ENCODE data around the gene PTPRN2. TPM values are rescaled to one million over a fixed set of nuclear protein-coding genes. Genes with fewer than 3 reads are reported as not detected.

Gene PTPRN2
- total RNA-seq, 2 donors from 2014 or later, result 26.1 to 55.5 TPM

DNA sequence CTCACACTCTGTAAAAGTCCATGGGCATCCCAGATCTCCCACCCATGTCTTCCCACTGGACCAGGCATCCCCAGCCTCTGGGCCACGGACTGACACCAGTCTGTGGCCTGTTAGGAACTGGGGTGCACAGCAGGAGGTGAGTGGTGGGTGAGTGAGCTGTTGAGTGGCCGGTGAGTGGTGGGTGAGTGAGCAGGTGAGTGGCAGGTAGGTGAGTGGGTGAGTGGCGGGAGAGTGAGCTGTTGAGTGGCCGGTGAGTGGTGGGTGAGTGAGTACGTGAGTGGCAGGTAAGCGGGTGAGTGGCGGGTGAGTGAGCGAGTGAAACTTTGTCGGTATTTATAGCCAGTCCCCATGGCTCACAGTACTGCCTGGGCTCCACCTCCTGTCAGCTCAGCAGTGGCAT lies 779.6 kb downstream of the PTPRN2 start:
- Histone ChIP-seq H3K9me3 (no peaks in the 10 kb centered on the region), H3K4me1 (replicated peaks) (no peaks in the 10 kb centered on the region), H3K27me3 (replicated peaks; ENCODE audit: insufficient read depth) (no peaks in the 10 kb centered on the region), H3K4me3 (no peak overlapping the region), H3K27ac (no peak overlapping the region), H3K36me3 (no peaks in the 10 kb centered on the region)
- no peak for DNase-seq (ENCODE audit: low spot score)
- TF ChIP-seq POLR2A (IDR thresholded peaks at IDR 0.05) (no peak), POLR2AphosphoS5 (IDR thresholded peaks at IDR 0.05) (no peak)
- TF ChIP-seq, protein P1, sequence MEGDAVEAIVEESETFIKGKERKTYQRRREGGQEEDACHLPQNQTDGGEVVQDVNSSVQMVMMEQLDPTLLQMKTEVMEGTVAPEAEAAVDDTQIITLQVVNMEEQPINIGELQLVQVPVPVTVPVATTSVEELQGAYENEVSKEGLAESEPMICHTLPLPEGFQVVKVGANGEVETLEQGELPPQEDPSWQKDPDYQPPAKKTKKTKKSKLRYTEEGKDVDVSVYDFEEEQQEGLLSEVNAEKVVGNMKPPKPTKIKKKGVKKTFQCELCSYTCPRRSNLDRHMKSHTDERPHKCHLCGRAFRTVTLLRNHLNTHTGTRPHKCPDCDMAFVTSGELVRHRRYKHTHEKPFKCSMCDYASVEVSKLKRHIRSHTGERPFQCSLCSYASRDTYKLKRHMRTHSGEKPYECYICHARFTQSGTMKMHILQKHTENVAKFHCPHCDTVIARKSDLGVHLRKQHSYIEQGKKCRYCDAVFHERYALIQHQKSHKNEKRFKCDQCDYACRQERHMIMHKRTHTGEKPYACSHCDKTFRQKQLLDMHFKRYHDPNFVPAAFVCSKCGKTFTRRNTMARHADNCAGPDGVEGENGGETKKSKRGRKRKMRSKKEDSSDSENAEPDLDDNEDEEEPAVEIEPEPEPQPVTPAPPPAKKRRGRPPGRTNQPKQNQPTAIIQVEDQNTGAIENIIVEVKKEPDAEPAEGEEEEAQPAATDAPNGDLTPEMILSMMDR (IDR thresholded peaks at IDR 0.05), result no peak
- intact Hi-C loops (cut with DNase I), result no loop called here
- WGBS, result 97% methylated on average over 9 of the region's 9 CpGs

DNA sequence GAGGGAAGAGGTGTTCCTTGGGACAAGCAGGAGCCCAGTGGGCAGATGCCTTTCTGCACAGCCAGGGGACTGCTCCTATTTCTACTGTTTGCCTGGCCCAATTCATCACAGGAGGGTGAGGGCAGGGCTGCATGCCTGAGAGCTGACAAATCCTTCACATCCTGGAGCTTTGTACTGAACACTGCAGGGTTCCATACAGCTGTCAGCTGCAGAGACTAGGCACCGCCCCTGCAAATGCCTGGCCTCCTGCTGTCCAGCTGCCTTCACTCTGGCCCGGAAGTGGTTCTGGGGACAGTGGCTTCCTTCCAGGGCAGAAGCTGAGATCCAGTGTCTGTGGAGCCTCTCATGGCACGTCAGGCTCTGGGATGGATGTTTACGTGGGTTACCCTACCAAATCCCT lies 780.1 kb downstream of the PTPRN2 start:
- no peak for DNase-seq (ENCODE audit: low spot score)
- intact Hi-C loops (cut with DNase I), result no loop called here
- H3K27me3 ChIP-seq (replicated peaks; ENCODE audit: insufficient read depth), result no peaks in the 10 kb centered on the region
- H3K4me1 ChIP-seq (replicated peaks), result no peaks in the 10 kb centered on the region
- H3K36me3 ChIP-seq, result no peaks in the 10 kb centered on the region
- WGBS, result 76% methylated on average over 4 of the region's 4 CpGs
- TF ChIP-seq POLR2AphosphoS5 (IDR thresholded peaks at IDR 0.05) (no peak), POLR2A (IDR thresholded peaks at IDR 0.05) (no peak)
- TF ChIP-seq, protein P1 (IDR thresholded peaks at IDR 0.05), result no peak
- H3K4me3 ChIP-seq, result no peak overlapping the region
- no peaks in the 10 kb centered on the region for H3K9me3 ChIP-seq
- H3K27ac ChIP-seq, result no peak overlapping the region

DNA sequence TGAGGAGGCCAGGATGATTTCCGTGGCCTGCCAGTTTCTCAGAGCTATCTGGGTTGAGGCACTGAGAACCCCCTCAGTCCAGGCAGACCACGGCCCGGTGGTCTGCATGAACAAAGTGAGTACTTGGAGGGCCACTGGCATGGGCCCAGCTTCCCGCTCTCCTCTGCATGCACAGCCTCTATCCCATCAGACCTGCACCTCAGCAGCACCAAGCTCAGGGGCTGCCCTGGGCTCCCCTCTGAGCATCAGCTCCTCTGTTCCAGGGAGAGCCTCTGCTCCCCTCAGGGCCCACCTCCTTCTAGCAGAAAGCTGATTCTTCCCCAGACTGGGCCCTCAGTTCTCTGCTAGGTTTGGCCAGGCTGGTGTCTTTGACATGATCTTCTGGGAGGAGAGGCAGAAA lies 780.9 kb downstream of the PTPRN2 start:
- TF ChIP-seq, protein P1 (IDR thresholded peaks at IDR 0.05), result no peak
- TF ChIP-seq POLR2AphosphoS5 (IDR thresholded peaks at IDR 0.05) (no peak), POLR2A (IDR thresholded peaks at IDR 0.05) (no peak)
- H3K27ac ChIP-seq, result no peak overlapping the region
- intact Hi-C loops (cut with DNase I), result no loop called here
- H3K36me3 ChIP-seq, result no peaks in the 10 kb centered on the region
- no peaks in the 10 kb centered on the region for H3K9me3 ChIP-seq
- no peak overlapping the region for H3K4me3 ChIP-seq
- no peaks in the 10 kb centered on the region for H3K4me1 ChIP-seq (replicated peaks)
- H3K27me3 ChIP-seq (replicated peaks; ENCODE audit: insufficient read depth), result no peaks in the 10 kb centered on the region
- no peak for DNase-seq (ENCODE audit: low spot score)
- WGBS, result 90% methylated on average over 4 of the region's 4 CpGs

DNA sequence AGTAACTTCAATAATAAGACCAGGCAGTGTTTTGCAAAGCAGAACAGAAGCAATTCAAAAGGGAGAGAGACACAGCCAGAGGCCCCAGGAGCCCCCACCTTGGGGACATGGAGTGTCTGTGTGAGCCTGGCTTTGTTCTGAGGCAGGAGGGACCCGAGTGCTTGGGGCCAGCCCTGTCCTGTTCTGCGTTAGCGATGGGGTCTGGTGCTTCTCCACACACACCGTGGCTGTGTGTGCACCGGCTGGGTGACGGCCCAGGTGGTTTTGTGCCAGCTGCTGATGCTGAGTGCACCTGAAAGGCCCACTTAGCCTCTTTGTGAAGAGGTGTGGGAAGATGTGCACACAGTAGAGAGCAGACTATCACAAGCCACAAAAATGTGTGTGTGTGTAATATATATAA lies 781.9 kb downstream of the PTPRN2 start:
- Histone ChIP-seq H3K36me3 (no peaks in the 10 kb centered on the region), H3K27ac (no peak overlapping the region), H3K27me3 (replicated peaks; ENCODE audit: insufficient read depth) (no peaks in the 10 kb centered on the region), H3K9me3 (no peaks in the 10 kb centered on the region), H3K4me3 (no peak overlapping the region), H3K4me1 (replicated peaks) (no peaks in the 10 kb centered on the region)
- 34% methylated on average over 6 of the region's 6 CpGs for WGBS
- no peak for DNase-seq (ENCODE audit: low spot score)
- intact Hi-C loops (cut with DNase I), result no loop called here
- TF ChIP-seq, protein P1 (IDR thresholded peaks at IDR 0.05), result no peak
- TF ChIP-seq POLR2AphosphoS5 (IDR thresholded peaks at IDR 0.05), result no peak
- no peak for TF ChIP-seq POLR2A (IDR thresholded peaks at IDR 0.05)

DNA sequence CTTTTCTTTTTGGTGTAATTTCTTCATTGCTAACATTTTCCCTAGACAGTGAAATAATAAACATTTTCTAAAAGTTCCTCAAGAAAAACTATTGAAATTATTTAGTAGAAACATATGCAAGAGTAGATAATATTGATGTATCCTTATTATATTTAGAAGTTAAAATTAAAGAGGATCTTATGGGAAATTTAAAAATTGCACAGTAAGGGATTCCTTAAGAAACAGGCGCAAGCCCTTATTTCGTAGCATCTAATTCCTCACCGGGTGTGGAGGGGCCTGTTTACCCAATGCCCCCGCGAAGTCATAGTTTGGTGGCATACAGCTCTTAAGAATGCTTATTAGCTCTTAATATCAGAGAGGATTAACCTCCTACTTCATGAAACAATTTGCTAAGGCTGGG lies 783.7 kb downstream of the PTPRN2 start:
- no peaks in the 10 kb centered on the region for H3K27me3 ChIP-seq (replicated peaks; ENCODE audit: insufficient read depth)
- no peaks in the 10 kb centered on the region for H3K4me1 ChIP-seq (replicated peaks)
- no peak for TF ChIP-seq POLR2A (IDR thresholded peaks at IDR 0.05)
- TF ChIP-seq, protein P1 (IDR thresholded peaks at IDR 0.05), result no peak
- intact Hi-C loops (cut with DNase I), result no loop called here
- H3K36me3 ChIP-seq, result no peaks in the 10 kb centered on the region
- WGBS, result 96% methylated on average over 5 of the region's 5 CpGs
- no peak for DNase-seq (ENCODE audit: low spot score)
- H3K4me3 ChIP-seq, result no peak overlapping the region
- no peak overlapping the region for H3K27ac ChIP-seq
- H3K9me3 ChIP-seq, result no peaks in the 10 kb centered on the region
